K562 (cell line): Measurements from ENCODE around the gene ZYG11A. TPM values are rescaled to one million over a fixed set of nuclear protein-coding genes. Genes with fewer than 3 reads are reported as not detected.
A peak's percentile ranks its signal among the peaks of the same experiment; 100 is the strongest.

Experiments used
- ATAC-seq: fragments of 200-7000 bp; cut with Tn5 transposase; 3 replicates; pipeline ENCODE4 v1.9.1; 2020; ENCODE audit warnings: moderate library complexity
- BruUV-seq: library from RNA; stranded (reverse); fragments of 400-500 nt; replicated peaks from 2 replicates; lab custom pipeline; 2021; lab: Mats Ljungman, UMichigan
- CTCF ChIA-PET: fragments of 300-600 bp; formaldehyde crosslinking; extraction: SDS; loops from one replicate; lab custom pipeline; 2021; ENCODE audit warnings: low intra/inter-chr PET ratio; lab: Yijun Ruan, JAX
- POLR2A ChIA-PET: fragments of 300-600, 350-650 bp; sonication (Branson Sonifier 250); formaldehyde crosslinking; extraction: SDS; loops from one replicate; lab custom pipeline; 2021; ENCODE audit warnings: antibody characterized with exemption, inconsistent platforms; lab: Yijun Ruan, JAX
- DNase-seq, 4 experiments: peaks; one replicate each; pipeline versions ENCODE4 v3.0.0 to v3.0.0-alpha.2; 2011 to 2018; ENCODE audit warnings: low spot score in 3 of 4, mixed read lengths in 3 of 4; ENCODE audit errors: extremely low read depth in 1 of 4
- FAIRE-seq: peaks from 2 replicates; lab custom pipeline; 2011; peaks lifted over from hg19 to GRCh38; lab: Jason Lieb, UNC
- H2AFZ ChIP-seq: 2 replicates; pipeline ENCODE4 v1.6.0; 2011; ENCODE audit warnings: low read depth, low read length, control low read depth, inconsistent platforms
- H3K27ac ChIP-seq: fragments of 200-600 bp; 3 replicates; pipeline ENCODE4 v1.8.0; 2011; ENCODE audit warnings: low read depth, mild to moderate bottlenecking, control low read depth, inconsistent platforms, low read length, moderate library complexity, mixed read lengths; ENCODE audit errors: extremely low read depth
- H3K27me3 ChIP-seq, 2 experiments: fragments of 300-600 bp in 1 of 2; 2 replicates in 1 of 2; 3 replicates in 1 of 2; pipeline versions ENCODE4 v1.6.0 to v1.8.0; 2011; ENCODE audit warnings: inconsistent platforms in 2 of 2, low read length in 2 of 2, mild to moderate bottlenecking in 1 of 2, mixed read lengths in 1 of 2, moderate library complexity in 1 of 2; ENCODE audit not compliant: control insufficient read depth in 2 of 2, insufficient read depth in 2 of 2
- H3K36me3 ChIP-seq: fragments of 300-600 bp; 3 replicates; pipeline ENCODE4 v1.8.0; 2011; ENCODE audit warnings: mild to moderate bottlenecking, low read length, inconsistent platforms; ENCODE audit not compliant: control insufficient read depth, insufficient read depth
- H3K4me1 ChIP-seq, 2 experiments: fragments of 200-600 bp in 1 of 2; replicated peaks in 1 of 2; 2 replicates in 1 of 2; 3 replicates in 1 of 2; pipeline versions ENCODE4 v1.5.1 to v1.8.0; 2011; ENCODE audit warnings: inconsistent platforms in 2 of 2, low read length in 2 of 2, mild to moderate bottlenecking in 1 of 2, mixed read lengths in 1 of 2, moderate library complexity in 1 of 2; ENCODE audit not compliant: control insufficient read depth in 2 of 2, insufficient read depth in 2 of 2
- H3K4me2 ChIP-seq: 2 replicates; pipeline ENCODE4 v1.6.1; 2011; ENCODE audit warnings: low read length, control low read depth, inconsistent platforms, mixed read lengths; ENCODE audit not compliant: insufficient read depth
- H3K4me3 ChIP-seq: fragments of 200-600 bp; sonication (generic), shearing (Covaris generic); 2 replicates; pipeline ENCODE4 v1.5.1; 2016; ENCODE audit warnings: control low read depth, inconsistent platforms
- H3K79me2 ChIP-seq: fragments of 200-600 bp; 3 replicates; pipeline ENCODE4 v1.8.0; 2011; ENCODE audit warnings: low read length, inconsistent platforms; ENCODE audit not compliant: control insufficient read depth, insufficient read depth
- H3K9ac ChIP-seq, 2 experiments: 2 replicates each; pipeline versions ENCODE4 v1.6.0 to v1.6.1; 2011; ENCODE audit warnings: low read depth in 2 of 2, low read length in 2 of 2, control low read depth in 1 of 2, inconsistent platforms in 1 of 2, mild to moderate bottlenecking in 1 of 2, mixed read lengths in 1 of 2; ENCODE audit not compliant: insufficient read depth in 1 of 2
- H3K9me1 ChIP-seq: one replicate; pipeline ENCODE4 v1.6.0; 2011; ENCODE audit warnings: inconsistent platforms, mild to moderate bottlenecking, low read length, moderate library complexity; ENCODE audit not compliant: control insufficient read depth, insufficient read depth
- H3K9me3 ChIP-seq: replicated peaks from 2 replicates; pipeline ENCODE4 v1.5.1; 2011; ENCODE audit warnings: low read depth, low read length, inconsistent platforms; ENCODE audit not compliant: control insufficient read depth, insufficient read depth
- H4K20me1 ChIP-seq: replicated peaks from 2 replicates; pipeline ENCODE4 v1.6.1; 2011; ENCODE audit warnings: low read length, inconsistent platforms, mixed read lengths; ENCODE audit not compliant: control insufficient read depth, insufficient read depth
- ARID1B ChIP-seq: fragments of 450-650 bp; IDR thresholded peaks from 2 replicates; pipeline ENCODE4 v1.6.1; 2016; ENCODE audit warnings: antibody characterized with exemption, mild to moderate bottlenecking, inconsistent platforms
- EGR1 ChIP-seq: fragments of 450-650 bp; conservative IDR thresholded peaks from 2 replicates; pipeline ENCODE4 v1.6.1; 2017; ENCODE audit warnings: mild to moderate bottlenecking
- HDAC3 ChIP-seq: fragments of 450-650 bp; IDR thresholded peaks from 2 replicates; pipeline ENCODE4 v1.6.1; 2018; ENCODE audit warnings: borderline replicate concordance, mild to moderate bottlenecking, moderate library complexity; ENCODE audit not compliant: partially characterized antibody
- JUN ChIP-seq, 2 experiments: sonication (generic) in 1 of 2; formaldehyde crosslinking in 1 of 2; IDR thresholded peaks; 2 replicates each; pipeline versions ENCODE4 v1.6.1 to v1.8.0; 2012 to 2022; ENCODE audit warnings: borderline replicate concordance in 2 of 2, mild to moderate bottlenecking in 2 of 2, improper control_type of control experiment in 1 of 2, low read depth in 1 of 2, low read length in 1 of 2, missing genetic modification reagents in 1 of 2
- KLF6 ChIP-seq: fragments of 250-450 bp; sonication (Bioruptor Pico); IDR thresholded peaks from 2 replicates; pipeline ENCODE4 v1.4.0; 2020; ENCODE audit warnings: mild to moderate bottlenecking, moderate library complexity, borderline replicate concordance
- MECOM ChIP-seq: fragments of 250-450 bp; sonication (Bioruptor Pico); IDR thresholded peaks from 2 replicates; pipeline ENCODE4 v1.8.0; 2022; ENCODE audit warnings: inconsistent platforms
- MIER1 ChIP-seq: fragments of 450-650 bp; IDR thresholded peaks from 2 replicates; pipeline ENCODE4 v1.6.1; 2016; ENCODE audit warnings: antibody characterized with exemption, mild to moderate bottlenecking, low read depth
- MTA1 ChIP-seq: fragments of 450-650 bp; IDR thresholded peaks from 2 replicates; pipeline ENCODE4 v1.6.1; 2017; ENCODE audit warnings: borderline replicate concordance
- NCOR1 ChIP-seq: fragments of 450-650 bp; IDR thresholded peaks from 2 replicates; pipeline ENCODE4 v1.6.1; 2016; ENCODE audit warnings: mild to moderate bottlenecking, moderate library complexity
- PHF20 ChIP-seq: fragments of 450-650 bp; IDR thresholded peaks from 2 replicates; pipeline ENCODE4 v1.6.1; 2018; ENCODE audit not compliant: partially characterized antibody
- SMARCA4 ChIP-seq: fragments of 450-650 bp; IDR thresholded peaks from 2 replicates; pipeline ENCODE4 v1.6.1; 2016
- SMARCE1 ChIP-seq: fragments of 450-650 bp; IDR thresholded peaks from 2 replicates; pipeline ENCODE4 v1.7.1; 2016; ENCODE audit warnings: mild to moderate bottlenecking
- ZNF24 ChIP-seq: fragments of 450-650 bp; IDR thresholded peaks from 2 replicates; pipeline ENCODE4 v1.6.1; 2016
- ZNF263 ChIP-seq: sonication (generic); formaldehyde crosslinking; IDR thresholded peaks from 2 replicates; pipeline ENCODE4 v1.8.0; 2022; ENCODE audit warnings: mild to moderate bottlenecking, missing genetic modification reagents, borderline replicate concordance
- WGBS: fragments of 100-300 bp; shearing (Covaris generic); methylation state at CpG from one replicate; pipeline ENCODE4 v1.1.6; 2016; ENCODE audit warnings: low coverage, mixed read lengths; ENCODE audit not compliant: insufficient coverage; ENCODE audit errors: missing lambda C conversion rate; 5-methylcytosine and 5-hydroxymethylcytosine counted together
- in situ Hi-C: fragments of 300-500 bp; cut with MboI; formaldehyde crosslinking; loops from 4 replicates; pipeline ENCODE4 v1.15.0; 2018; ENCODE audit warnings: inconsistent platforms, mixed read lengths
- intact Hi-C: fragments of 100-400 bp; cut with micrococcal nuclease; formaldehyde crosslinking; loops from 2 replicates; pipeline ENCODE4 v1.14.2; 2022
- polyA plus RNA-seq, 8 experiments: library from polyadenylated mRNA; depleted of rRNA in 4 of 8; stranded (reverse) in 5 of 8; unstranded in 3 of 8; fragments of >200 nt; fragmentation: Nextera tagmentation in 2 of 8; fragmentation: Illumina TruSeq in 1 of 8; extraction: Ambion mirVana in 2 of 8; extraction: Trizol in 1 of 8; gene quantifications; 2 replicates each; pipeline versions ENCODE4 v1.2.1 to v1.2.3, GENCODE V29; 2011 to 2014; ENCODE audit warnings: inconsistent platforms in 1 of 8, missing spikeins in 1 of 8
- total RNA-seq, 7 experiments: library from RNA; depleted of rRNA in 6 of 7; stranded (reverse); fragments of >200 nt in 6 of 7; fragmentation: Illumina TruSeq in 2 of 7; extraction: Trizol in 2 of 7; gene quantifications; 2 replicates each; pipeline versions ENCODE4 v1.2.1 to v1.2.3, GENCODE V29; 2011 to 2021; ENCODE audit warnings: low replicate concordance in 1 of 7
- TF ChIP-seq, protein P1 (sequence below): sonication (generic); formaldehyde crosslinking; IDR thresholded peaks from 2 replicates; pipeline ENCODE4 v1.8.1; 2023; ENCODE audit warnings: mild to moderate bottlenecking, missing genetic modification reagents
- TF ChIP-seq, protein P2 (sequence below), 2 experiments: fragments of 450-650 bp in 1 of 2; sonication (generic) in 1 of 2; formaldehyde crosslinking in 1 of 2; IDR thresholded peaks in 1 of 2; conservative IDR thresholded peaks in 1 of 2; 2 replicates each; pipeline versions ENCODE4 v1.6.1 to v1.8.1; 2016 to 2023; ENCODE audit warnings: mild to moderate bottlenecking in 2 of 2, moderate library complexity in 2 of 2, inconsistent platforms in 1 of 2, missing genetic modification reagents in 1 of 2

Gene ZYG11A
- total and polyA plus RNA-seq, 9 of the 15 experiments (the other 6 are each of a cell fraction or from before 2014, with no cell fraction given), result 4.5 to 21.9 (median 14.0) TPM

DNA sequence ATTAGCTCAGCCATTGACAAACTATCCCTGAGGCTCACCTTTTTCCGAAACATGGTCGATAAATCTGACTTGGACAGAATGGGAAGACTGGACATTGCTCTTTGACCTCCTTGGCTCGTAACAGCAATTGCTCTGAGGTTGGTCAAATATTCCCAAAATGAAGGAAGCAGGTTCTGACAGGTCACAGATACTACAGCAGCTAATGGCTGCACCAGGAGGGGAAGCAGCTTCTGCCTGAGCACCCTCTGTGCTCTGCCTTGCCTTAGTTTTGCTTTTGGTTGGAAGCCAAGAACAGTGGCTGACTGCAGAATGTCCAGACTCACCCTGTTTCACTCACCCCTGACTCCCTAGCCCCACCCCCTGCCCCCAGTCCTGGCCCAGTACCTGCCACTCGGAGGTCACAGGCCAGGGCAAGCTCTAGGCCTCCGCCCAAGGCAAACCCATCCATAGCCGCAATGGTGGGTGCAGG is 63.6 kb downstream of the ZYG11A start (continued):
- TF ChIP-seq, protein P1, sequence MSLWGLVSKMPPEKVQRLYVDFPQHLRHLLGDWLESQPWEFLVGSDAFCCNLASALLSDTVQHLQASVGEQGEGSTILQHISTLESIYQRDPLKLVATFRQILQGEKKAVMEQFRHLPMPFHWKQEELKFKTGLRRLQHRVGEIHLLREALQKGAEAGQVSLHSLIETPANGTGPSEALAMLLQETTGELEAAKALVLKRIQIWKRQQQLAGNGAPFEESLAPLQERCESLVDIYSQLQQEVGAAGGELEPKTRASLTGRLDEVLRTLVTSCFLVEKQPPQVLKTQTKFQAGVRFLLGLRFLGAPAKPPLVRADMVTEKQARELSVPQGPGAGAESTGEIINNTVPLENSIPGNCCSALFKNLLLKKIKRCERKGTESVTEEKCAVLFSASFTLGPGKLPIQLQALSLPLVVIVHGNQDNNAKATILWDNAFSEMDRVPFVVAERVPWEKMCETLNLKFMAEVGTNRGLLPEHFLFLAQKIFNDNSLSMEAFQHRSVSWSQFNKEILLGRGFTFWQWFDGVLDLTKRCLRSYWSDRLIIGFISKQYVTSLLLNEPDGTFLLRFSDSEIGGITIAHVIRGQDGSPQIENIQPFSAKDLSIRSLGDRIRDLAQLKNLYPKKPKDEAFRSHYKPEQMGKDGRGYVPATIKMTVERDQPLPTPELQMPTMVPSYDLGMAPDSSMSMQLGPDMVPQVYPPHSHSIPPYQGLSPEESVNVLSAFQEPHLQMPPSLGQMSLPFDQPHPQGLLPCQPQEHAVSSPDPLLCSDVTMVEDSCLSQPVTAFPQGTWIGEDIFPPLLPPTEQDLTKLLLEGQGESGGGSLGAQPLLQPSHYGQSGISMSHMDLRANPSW (CRISPR knock-in tag), result no peak
- TF ChIP-seq, all 486 proteins: peak for 5

DNA sequence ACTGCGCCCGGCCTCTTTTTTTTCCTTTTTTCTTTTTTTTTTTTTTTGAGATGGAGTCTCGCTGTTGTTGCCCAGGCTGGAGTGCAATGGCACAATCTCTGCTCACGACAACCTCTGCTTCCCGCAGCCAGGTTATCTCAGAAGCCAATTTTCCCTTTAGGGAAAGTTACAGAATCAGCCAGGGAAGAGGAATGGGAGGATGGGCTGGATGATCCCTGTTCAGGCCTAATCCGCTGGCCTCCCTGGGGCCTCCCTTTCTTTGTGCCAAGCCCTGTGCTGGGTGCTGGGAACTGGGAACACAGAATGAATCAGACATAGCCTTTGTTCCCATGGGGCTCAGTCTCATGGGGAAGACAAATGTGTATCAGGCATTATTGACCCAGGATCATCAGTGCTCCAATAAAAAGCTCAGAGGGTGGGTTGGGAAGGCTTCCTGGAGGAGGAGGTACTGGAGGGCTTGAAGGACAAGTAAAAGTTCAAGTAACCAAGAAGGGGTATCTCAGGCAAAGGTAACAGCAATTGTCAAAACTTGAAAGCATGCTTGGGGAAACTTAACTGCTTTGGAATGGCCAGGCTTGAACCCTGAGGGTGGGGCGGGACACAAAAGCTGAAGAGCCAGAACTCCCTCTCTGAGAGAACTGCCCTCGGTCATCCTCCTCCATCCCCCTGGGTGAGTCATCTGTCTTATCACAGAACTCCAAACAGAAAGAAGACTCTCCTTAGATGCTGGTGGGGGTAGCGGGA is 64.7 kb downstream of the ZYG11A start:
- DNase-seq, result peak; percentile 86 to 89 (median 86)
- peak; percentile 49 for ATAC-seq
- in situ Hi-C loops, result loop anchor here (25.0 kb wide), 1 partner anchor 280 kb away; the partner anchor contains the start of gene CPT2
- no peak overlapping the region; the same call in 2 of the 3 replicates for H3K27ac ChIP-seq
- CTCF ChIA-PET, result no interaction called here
- POLR2A ChIA-PET, result interaction anchor here (0.8 kb wide), 1 partner anchor 55 kb away, joined by 5 read pairs; no protein-coding TSS in a partner anchor
- peaks cover 4% of the 10 kb centered on the region for H3K9me1 ChIP-seq
- peaks cover 6% of the 10 kb centered on the region; the same call in 2 of the 3 replicates for H3K36me3 ChIP-seq
- peaks cover 51 to 53% of the 10 kb centered on the region in 2 experiments for H3K4me1 ChIP-seq
- no peak overlapping the region for H2AFZ ChIP-seq
- peak overlapping the region in 1 of 2 experiments; percentile 63; a peak in 2 of 4 replicates for H3K9ac ChIP-seq
- no peaks in the 10 kb centered on the region for H3K79me2 ChIP-seq
- no peaks in the 10 kb centered on the region for H4K20me1 ChIP-seq
- no peaks in the 10 kb centered on the region for H3K27me3 ChIP-seq
- H3K4me3 ChIP-seq, result no peak overlapping the region
- BruUV-seq, result no TSS peak
- intact Hi-C loops, result loop anchor here (5.0 to 10.0 kb wide), 2 partner anchors 158 to 205 kb away; partner anchors contain the start of gene PODN
- peak; percentile 87 for FAIRE-seq
- H3K4me2 ChIP-seq, result peak overlapping the region; percentile 24
- H3K9me3 ChIP-seq, result no peaks in the 10 kb centered on the region
- WGBS, result 63% methylated on average over 6 of the region's 9 CpGs
- TF ChIP-seq SMARCA4 (peak; percentile 81), MTA1 (0 out of 2 replicates have a peak, but pooled peaks have one; percentile 31), HDAC3 (no peak), EGR1 (0 out of 2 replicates have a peak, but pooled peaks have one; percentile 7), JUN (IDR thresholded peaks at IDR 0.05; ENCODE audit: borderline replicate concordance, low read depth, low read length) (peak; percentile 94), JUN (CRISPR knock-in tag; IDR thresholded peaks at IDR 0.05; ENCODE audit: borderline replicate concordance) (no peak), MIER1 (no peak), PHF20 (peak; percentile 61), ZNF263 (CRISPR knock-in tag) (peak; percentile 81), MECOM (CRISPR knock-in tag) (0 out of 2 replicates have a peak, but pooled peaks have one; percentile 16), KLF6 (CRISPR knock-in tag) (no peak), ZNF24 (0 out of 2 replicates have a peak, but pooled peaks have one; percentile 14), ARID1B (peak; percentile 88), NCOR1 (0 out of 2 replicates have a peak, but pooled peaks have one; percentile 11), SMARCE1 (peak; percentile 81)
- TF ChIP-seq, protein P2, sequence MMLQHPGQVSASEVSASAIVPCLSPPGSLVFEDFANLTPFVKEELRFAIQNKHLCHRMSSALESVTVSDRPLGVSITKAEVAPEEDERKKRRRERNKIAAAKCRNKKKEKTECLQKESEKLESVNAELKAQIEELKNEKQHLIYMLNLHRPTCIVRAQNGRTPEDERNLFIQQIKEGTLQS (IDR thresholded peaks at IDR 0.05), result peak; percentile 92
- TF ChIP-seq, protein P2 (CRISPR knock-in tag; conservative IDR thresholded peaks at IDR 0.05), result no peak
